Fibroblast of pulmonary artery (primary cell): Measurements from ENCODE around the gene SOX18.

Source experiments
- DNase-seq: peaks from one replicate; pipeline ENCODE4 v3.0.0-alpha.2; 2010; ENCODE audit warnings: low read depth
- H3K4me3 ChIP-seq: replicated peaks from 2 replicates; pipeline ENCODE4 v1.5.1; 2011; ENCODE audit warnings: low read depth, mild to moderate bottlenecking, control low read depth, low read length, moderate library complexity
- CTCF ChIP-seq: IDR thresholded peaks from 2 replicates; pipeline ENCODE4 v1.5.1; 2011; ENCODE audit warnings: mild to moderate bottlenecking, control low read depth, low read length, inconsistent platforms; ENCODE audit errors: missing control alignments

SOX18 gene

GRCh38 chr20:64029293-64030117, 19.9 kb downstream of the SOX18 start:
- no peak overlapping the region for H3K4me3 ChIP-seq
- DNase-seq = no peak
- no peak for TF ChIP-seq CTCF

GRCh38 chr20:64027981-64028685, 21.3 kb downstream of the SOX18 start:
- DNase-seq = no peak
- no peak for TF ChIP-seq CTCF
- no peak overlapping the region for H3K4me3 ChIP-seq

GRCh38 chr20:64025826-64026412, 23.5 kb downstream of the SOX18 start:
- TF ChIP-seq CTCF = no peak
- no peak for DNase-seq
- no peak overlapping the region for H3K4me3 ChIP-seq

- H3K4me3 ChIP-seq = no peak overlapping the region
- TF ChIP-seq CTCF = no peak
- DNase-seq = no peak
These were observed 24.2 kb downstream of the SOX18 start for GRCh38 chr20:64025101-64025825.

- no peak for DNase-seq
- H3K4me3 ChIP-seq = no peak overlapping the region
- TF ChIP-seq CTCF = no peak
These were observed 25.1 kb downstream of the SOX18 start for GRCh38 chr20:64024141-64024990.
